NCI-H82 (cell line): Measurements from ENCODE around the gene SMIM44.
"Not testable (repeated sequence)": the region's sequence is repeated elsewhere in the genome, so short reads cannot be mapped to it uniquely, and the experiment has no call there.

Experiments
- DNase-seq: peaks from one replicate; lab custom pipeline; 2025; lab: John Stamatoyannopoulos, UW

The SMIM44 gene

GRCh38 chr19:3457528-3458228, 25.6 kb downstream of the SMIM44 start:
- DNase-seq: no peak

GRCh38 chr19:3456925-3457527, 26.2 kb downstream of the SMIM44 start:
- DNase-seq: no peak

GRCh38 chr19:3455960-3456601, 27.2 kb downstream of the SMIM44 start:
- no peak for DNase-seq

DNA sequence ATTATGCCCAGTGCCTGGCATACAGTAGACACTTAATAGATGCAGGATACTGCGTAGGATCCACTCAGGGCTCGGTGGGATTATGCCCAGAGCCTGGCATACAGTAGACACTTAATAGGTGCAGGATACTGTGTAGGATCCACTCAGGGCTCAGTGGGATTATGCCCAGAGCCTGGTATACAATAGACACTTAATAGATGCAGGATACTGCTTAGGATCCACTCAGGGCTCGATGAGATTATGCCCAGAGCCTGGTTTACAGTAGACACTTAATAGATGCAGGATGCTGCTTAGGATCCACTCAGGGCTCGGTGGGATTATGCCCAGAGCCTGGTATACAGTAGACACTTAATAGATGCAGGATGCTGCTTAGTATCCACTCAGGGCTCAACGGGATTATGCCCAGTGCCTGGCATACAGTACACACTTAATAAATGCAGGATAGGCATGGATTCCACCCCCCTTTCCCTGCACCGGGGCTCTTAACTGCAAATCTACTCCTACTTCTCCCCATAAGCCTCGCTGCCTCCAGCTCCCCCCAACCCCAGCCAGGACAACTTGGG, 27.8 kb downstream of the SMIM44 start:
- no peak for DNase-seq

DNA sequence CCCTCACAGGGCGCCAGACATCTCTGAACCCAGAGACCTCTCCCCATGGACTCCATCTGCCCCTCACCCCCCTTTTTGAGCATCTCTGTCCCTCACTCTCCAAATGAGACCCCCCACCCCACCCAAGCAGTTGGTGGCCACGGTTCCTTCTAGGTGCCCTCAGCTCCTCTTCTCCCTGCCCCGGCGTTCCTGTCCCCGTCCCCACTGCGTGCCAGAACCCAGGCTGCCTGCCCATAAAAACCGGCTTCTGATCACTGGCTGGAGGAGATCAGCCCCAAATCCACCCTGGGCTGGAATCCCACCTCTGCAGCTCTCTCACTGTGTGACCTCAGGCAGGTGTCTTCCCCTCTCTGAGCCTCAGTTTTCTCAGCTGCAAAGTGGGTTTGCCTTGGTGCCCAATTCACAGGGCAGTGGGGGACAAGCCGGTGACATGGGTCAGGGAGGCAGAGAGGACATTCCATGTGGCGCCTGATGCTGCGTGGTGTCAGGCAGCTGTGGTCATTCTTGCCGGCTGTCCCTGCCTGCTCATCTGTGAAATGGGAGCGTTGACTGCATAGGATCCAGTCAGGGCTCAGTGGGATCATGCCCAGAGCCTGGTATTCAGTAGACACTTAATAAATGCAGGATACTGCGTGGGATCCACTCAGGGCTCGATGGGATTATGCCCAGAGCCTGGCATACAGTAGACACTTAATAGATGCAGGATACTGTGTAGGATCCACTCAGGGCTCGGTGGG, 28.4 kb downstream of the SMIM44 start:
- DNase-seq: no peak

- no peak for DNase-seq
Observed at GRCh38 chr19:3453840-3454239, 29.4 kb downstream of the SMIM44 start.

- DNase-seq: not testable (repeated sequence)
Observed at GRCh38 chr19:3452942-3453214, 30.4 kb downstream of the SMIM44 start.

- DNase-seq: no peak
Observed at GRCh38 chr19:3452171-3452941, 30.9 kb downstream of the SMIM44 start.

DNA sequence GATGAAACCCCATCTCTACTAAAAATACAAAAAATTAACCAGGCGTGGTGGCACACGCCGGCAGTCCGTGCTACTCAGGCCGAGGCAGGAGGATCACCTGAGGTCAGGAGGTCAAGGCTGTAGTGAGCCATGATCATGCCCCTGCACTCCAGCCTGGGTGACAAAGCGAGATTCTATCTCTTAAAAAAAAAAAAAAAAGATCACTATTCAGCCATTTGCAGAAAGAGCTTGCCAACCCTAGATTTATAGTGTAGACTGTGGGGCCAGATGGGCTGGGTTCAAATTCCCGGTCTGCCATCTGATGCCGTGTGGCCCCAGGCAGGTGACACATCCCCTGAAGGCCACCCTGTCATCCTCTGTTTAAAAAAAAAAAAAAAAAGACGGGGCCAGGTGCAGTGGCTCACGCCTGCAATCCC, 31.8 kb downstream of the SMIM44 start:
- no peak for DNase-seq

DNA sequence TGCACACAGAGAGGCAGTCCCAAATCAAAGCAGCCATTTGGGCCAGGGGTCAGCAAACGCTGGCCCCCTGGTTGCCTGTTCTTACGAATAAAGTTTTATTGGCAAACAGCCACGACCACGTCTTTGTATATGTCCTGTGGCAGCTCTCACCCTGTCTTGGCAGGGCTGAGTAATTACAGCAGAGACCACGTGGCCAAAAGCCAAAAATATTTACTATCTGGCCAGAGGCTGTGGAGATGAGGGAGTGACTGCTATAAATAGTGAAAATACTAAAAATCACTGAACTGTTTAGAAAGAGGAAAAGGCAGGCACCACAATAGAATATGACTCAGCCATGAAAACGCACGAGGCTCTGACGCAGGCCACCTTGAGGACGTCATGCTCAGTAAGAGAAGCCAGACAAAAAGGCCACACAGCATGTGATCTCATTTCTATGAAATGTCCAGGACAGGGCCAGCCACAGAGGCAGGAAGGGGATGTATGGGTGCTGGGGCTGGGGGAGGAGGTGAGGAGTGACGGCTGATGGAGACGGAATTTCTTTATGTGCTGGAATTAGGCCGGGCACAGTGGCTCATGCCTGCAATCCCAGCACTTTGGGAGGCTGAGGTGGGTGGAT, 32.3 kb downstream of the SMIM44 start:
- no peak for DNase-seq

DNA sequence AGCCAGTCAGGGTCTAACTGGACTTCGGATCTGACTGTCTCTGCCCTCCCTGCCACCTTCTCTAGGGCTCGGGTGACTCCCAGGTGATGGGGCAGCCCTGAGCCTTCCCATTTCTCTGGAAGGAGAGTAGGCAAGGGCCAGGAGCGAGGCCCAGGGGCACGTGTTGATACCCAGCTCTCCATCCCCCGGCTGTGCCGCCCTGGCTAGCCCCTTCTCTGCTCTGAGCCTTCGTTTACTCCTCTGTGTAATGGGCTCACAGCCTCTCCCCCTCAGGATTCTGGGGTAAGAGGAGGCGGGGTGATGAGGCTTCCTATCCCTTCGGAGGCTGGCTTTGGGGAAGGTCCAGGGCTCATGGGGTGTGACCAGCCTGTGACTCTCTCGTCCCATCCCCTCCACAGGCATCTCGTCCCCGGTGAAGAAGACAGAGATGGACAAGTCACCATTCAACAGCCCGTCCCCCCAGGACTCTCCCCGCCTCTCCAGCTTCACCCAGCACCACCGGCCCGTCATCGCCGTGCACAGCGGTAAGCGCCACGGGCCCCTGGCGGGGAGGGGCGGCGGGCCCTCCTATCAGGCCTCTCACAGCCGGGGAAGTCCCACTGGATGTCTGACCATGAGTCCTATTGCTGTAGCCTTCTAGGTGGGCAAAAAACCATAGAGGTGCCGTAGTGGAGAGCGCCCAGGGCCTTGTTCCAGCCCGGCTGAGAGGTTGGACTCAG, 34.5 kb downstream of the SMIM44 start:
- DNase-seq: no peak

- not testable (repeated sequence) for DNase-seq
Observed at GRCh38 chr19:3446657-3447056, 36.6 kb downstream of the SMIM44 start.

- no peak for DNase-seq
Observed at GRCh38 chr19:3444695-3445234, 38.5 kb downstream of the SMIM44 start.

GRCh38 chr19:3443840-3444694, 39.2 kb downstream of the SMIM44 start:
- peak; percentile 19 for DNase-seq

DNA sequence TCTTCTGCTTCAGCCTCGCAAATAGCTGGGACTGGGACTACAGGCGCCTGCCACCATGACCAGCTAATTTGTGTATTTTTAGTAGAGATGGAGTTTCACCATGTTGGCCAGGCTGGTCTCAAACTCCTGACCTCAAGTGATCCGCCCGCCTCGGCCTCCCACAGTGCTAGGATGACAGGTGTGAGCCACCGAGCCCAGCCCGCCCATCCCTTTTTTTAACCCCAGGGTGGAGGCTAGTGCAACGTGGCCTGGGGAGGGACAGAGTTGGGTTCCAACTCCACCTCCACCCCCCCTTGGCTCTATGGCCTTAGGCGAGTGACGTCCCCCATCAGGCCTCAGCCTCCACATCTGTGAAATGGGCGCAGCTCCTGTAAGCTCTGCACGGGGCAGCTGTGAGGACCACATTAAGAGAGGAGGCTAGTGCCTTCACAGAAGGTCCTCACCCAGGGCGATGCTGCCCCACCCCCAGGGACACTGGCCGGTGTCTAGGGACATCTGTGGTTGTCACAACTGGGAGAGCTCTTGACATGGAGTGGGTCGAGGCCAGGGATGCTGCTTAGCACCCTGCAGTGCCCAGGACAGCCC, 40.7 kb downstream of the SMIM44 start:
- DNase-seq: no peak

GRCh38 chr19:3441986-3442329, 41.3 kb downstream of the SMIM44 start:
- DNase-seq: no peak

DNA sequence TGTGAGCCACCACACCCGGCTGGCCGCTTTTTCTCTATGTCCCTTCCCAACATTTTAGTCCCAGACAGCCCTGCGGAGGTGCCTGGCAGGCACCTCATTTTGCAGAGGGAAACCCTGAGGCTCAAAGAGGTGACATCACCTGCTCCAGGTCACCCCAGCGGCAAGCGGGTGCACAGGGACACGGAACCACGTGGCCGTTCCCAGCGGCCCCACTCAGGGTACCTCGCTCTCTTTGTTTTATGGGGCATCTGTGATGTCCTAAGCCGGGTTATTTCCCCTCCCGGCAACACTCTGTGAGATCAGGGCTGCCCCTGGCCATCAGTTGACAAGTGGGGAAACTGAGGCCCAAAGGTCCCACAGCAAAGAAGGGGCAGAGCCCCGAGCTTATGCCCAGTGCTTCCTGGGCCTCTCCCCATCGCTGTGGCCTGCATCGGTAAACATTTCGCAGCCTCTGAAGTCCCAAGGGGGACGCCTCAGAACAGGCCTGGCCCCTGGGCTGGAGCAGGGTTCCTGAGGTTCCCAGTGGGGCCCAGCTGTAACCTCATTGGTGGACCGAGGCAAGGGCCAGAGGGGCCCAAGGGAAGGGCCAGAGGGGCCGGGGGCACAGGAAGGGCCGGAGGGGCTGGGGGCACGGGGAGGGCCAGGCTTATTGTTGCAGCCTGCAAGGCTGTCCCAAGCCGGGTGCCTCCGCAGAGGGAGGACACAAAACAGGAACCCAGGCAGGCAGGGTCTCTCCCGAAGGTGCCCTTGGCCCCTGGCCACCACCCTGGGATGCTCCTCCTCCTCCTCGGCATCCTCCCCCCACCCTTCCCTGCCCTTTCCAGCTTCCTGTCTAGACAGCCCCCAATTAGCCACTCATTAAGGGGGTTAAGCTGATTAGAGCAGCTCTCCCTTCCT, 41.9 kb downstream of the SMIM44 start:
- DNase-seq: peak; percentile 92

DNA sequence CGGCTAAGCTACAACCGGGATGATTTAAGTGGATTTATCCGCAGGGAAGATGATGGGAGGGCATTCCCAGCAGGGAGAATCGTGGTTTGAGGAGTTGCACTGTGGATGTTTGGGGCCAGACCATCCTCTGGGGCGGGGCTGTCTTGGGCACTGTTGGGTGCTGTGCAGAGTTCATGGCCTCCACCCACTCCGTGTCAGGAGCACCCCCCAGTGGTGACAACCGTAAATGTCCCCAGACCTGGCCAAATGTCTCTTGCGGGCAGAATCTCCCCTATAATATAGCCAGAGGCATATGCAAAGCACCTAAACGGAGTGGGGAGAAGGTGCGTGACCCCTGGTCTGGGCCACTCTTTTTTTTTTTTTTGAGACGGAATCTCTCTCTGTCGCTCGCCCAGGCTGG, 43.2 kb downstream of the SMIM44 start:
- DNase-seq: peak; percentile 72
